ENCODE results near the gene HSD17B2. TPM values are rescaled to one million over a fixed set of nuclear protein-coding genes. Genes with fewer than 3 reads are reported as not detected.
A peak's percentile ranks its signal among the peaks of the same experiment; 100 is the strongest.

HSD17B2 gene
- polyA plus RNA-seq, 1 experiment: 0.60 TPM

GRCh38 chr16:82010649-82011048 is 24.4 kb upstream of the HSD17B2 start:
- peak overlapping the region; percentile 19 for H3K4me3 ChIP-seq (ENCODE audit: low read depth, low read length)
- ChIA-PET POLR2A (no interaction called here), CTCF (interaction anchor here (1.2 to 1.8 kb wide), 2 partner anchors 13 to 219 kb away, joined by 5 read pairs; no protein-coding TSS in a partner anchor)
- TF ChIP-seq CTCF (IDR thresholded peaks at IDR 0.05; ENCODE audit: insufficient read depth, low read depth, low read length): no peak
- no peak for DNase-seq (ENCODE audit: low read depth)
- no peaks in the 10 kb centered on the region for H3K36me3 ChIP-seq (ENCODE audit: control insufficient read depth, insufficient read depth, low read length)
- no peaks in the 10 kb centered on the region for H3K27me3 ChIP-seq (ENCODE audit: control insufficient read depth, insufficient read depth, low read length)

GRCh38 chr16:82011199-82011641 is 23.8 kb upstream of the HSD17B2 start, which contains the start of gene SDR42E1:
SDR42E1 (minus strand) TSS chr16:82011470; CDS start chr16:82000858, 10,612 bp downstream.
- ChIA-PET POLR2A (no interaction called here), CTCF (interaction anchor here (1.8 kb wide), 1 partner anchor 14 kb away, joined by 5 read pairs; no protein-coding TSS in a partner anchor)
- DNase-seq (ENCODE audit: low read depth): no peak
- TF ChIP-seq CTCF (IDR thresholded peaks at IDR 0.05; ENCODE audit: insufficient read depth, low read depth, low read length): no peak
- no peaks in the 10 kb centered on the region for H3K27me3 ChIP-seq (ENCODE audit: control insufficient read depth, insufficient read depth, low read length)
- H3K36me3 ChIP-seq (ENCODE audit: control insufficient read depth, insufficient read depth, low read length): no peaks in the 10 kb centered on the region
- H3K4me3 ChIP-seq (ENCODE audit: low read depth, low read length): peak within 1 kb of the TSS; percentile 19

DNA sequence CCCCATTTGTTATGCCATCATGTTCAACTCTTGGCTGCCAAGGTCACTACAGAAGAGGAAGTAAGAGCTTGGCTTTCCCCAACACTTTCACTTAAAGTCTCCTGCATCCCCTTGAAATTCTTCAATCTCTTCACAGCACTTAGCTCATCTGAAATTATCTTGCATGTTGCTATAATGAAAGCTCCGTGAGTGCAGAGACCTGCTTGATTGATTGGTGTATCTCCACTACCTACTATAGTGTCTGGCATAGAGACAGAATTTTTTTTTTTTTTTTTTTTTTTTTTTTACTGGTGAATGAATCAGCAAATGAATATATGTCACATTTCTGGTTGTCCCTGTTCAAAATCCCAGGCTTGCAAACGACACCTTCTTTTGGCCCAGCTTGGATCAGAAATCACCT is 21.9 kb upstream of the HSD17B2 start:
- no peak for TF ChIP-seq CTCF (IDR thresholded peaks at IDR 0.05; ENCODE audit: insufficient read depth, low read depth, low read length)
- H3K4me3 ChIP-seq (ENCODE audit: low read depth, low read length): no peak overlapping the region
- CTCF ChIA-PET: interaction anchor here (0.7 kb wide), 1 partner anchor 50 kb away, joined by 4 read pairs; no protein-coding TSS in a partner anchor
- POLR2A ChIA-PET: no interaction called here
- no peaks in the 10 kb centered on the region for H3K27me3 ChIP-seq (ENCODE audit: control insufficient read depth, insufficient read depth, low read length)
- no peaks in the 10 kb centered on the region for H3K36me3 ChIP-seq (ENCODE audit: control insufficient read depth, insufficient read depth, low read length)
- DNase-seq (ENCODE audit: low read depth): no peak

- Histone ChIP-seq H3K27me3 (ENCODE audit: control insufficient read depth, insufficient read depth, low read length) (no peaks in the 10 kb centered on the region), H3K36me3 (ENCODE audit: control insufficient read depth, insufficient read depth, low read length) (no peaks in the 10 kb centered on the region), H3K4me3 (ENCODE audit: low read depth, low read length) (no peak overlapping the region)
- ChIA-PET CTCF (interaction anchor here (0.7 to 1.5 kb wide), 4 partner anchors 12 to 73 kb away, joined by 3 to 10 read pairs (median 4); no protein-coding TSS in a partner anchor), POLR2A (no interaction called here)
- TF ChIP-seq CTCF (IDR thresholded peaks at IDR 0.05; ENCODE audit: insufficient read depth, low read depth, low read length): peak; percentile 32
- no peak for DNase-seq (ENCODE audit: low read depth)
These were observed 18.8 kb upstream of the HSD17B2 start for GRCh38 chr16:82016263-82016662.

DNA sequence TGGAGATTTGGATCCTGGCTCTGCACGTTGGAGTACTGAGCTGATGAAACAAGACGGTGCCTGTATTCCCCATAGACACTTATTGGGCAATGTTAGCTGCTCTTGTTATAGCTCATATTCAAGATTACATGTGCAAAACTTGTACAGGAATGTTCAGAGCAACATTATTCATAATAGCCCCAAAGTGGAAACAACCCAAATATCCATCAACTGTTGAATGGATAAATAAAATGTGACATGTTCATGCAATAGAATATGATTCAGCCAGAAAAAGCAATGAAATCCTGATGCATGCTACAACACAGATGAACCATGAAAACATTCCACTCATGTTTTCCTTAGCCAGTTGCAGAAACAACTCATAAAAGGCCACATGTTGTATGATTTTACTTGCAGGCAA is 18.1 kb upstream of the HSD17B2 start:
- Histone ChIP-seq H3K27me3 (ENCODE audit: control insufficient read depth, insufficient read depth, low read length) (no peaks in the 10 kb centered on the region), H3K4me3 (ENCODE audit: low read depth, low read length) (no peak overlapping the region), H3K36me3 (ENCODE audit: control insufficient read depth, insufficient read depth, low read length) (no peaks in the 10 kb centered on the region)
- peak; percentile 87 for DNase-seq (ENCODE audit: low read depth)
- ChIA-PET POLR2A (no interaction called here), CTCF (interaction anchor here (0.7 to 2.1 kb wide), 5 partner anchors 11 to 74 kb away, joined by 3 to 10 read pairs (median 4); partner anchors contain the start of gene HSD17B2)
- TF ChIP-seq CTCF (IDR thresholded peaks at IDR 0.05; ENCODE audit: insufficient read depth, low read depth, low read length): no peak

Data from BJ (cell line).